SK-N-SH (cell line): Measurements from ENCODE around the gene CPM. TPM values are rescaled to one million over a fixed set of nuclear protein-coding genes. Genes with fewer than 3 reads are reported as not detected.

ENCODE experiments used
- CTCF ChIA-PET: fragments of 300-600, 350-600 bp; formaldehyde crosslinking; extraction: SDS; loops from one replicate; lab custom pipeline; 2021; lab: Yijun Ruan, JAX
- POLR2A ChIA-PET: fragments of 350-600 bp; sonication (Branson Sonifier 250); formaldehyde crosslinking; extraction: SDS; loops from one replicate; lab custom pipeline; 2020; ENCODE audit warnings: antibody characterized with exemption, inconsistent platforms; lab: Yijun Ruan, JAX
- DNase-seq: peaks from one replicate; pipeline ENCODE4 v3.0.0; 2012
- H2AFZ ChIP-seq: fragments of 200-600 bp; sonication (generic); 2 replicates; pipeline ENCODE4 v1.8.1; 2016; ENCODE audit warnings: antibody characterized with exemption, mild to moderate bottlenecking, low read depth
- H3F3A ChIP-seq: fragments of 200-600 bp; sonication (generic); replicated peaks from 2 replicates; pipeline ENCODE3; 2016; ENCODE audit warnings: antibody characterized with exemption, mild to moderate bottlenecking; ENCODE audit not compliant: insufficient read depth
- H3K27ac ChIP-seq, 2 experiments: fragments of 200-500 bp in 1 of 2; fragments of 200-600 bp in 1 of 2; sonication (Bioruptor generic) in 1 of 2; sonication (generic), shearing (Covaris generic) in 1 of 2; 2 replicates each; pipeline versions ENCODE4 v1.5.1 to v1.6.1; 2014 to 2016; ENCODE audit warnings: low read depth in 2 of 2, inconsistent platforms in 1 of 2, low read length in 1 of 2, mild to moderate bottlenecking in 1 of 2, mixed read lengths in 1 of 2
- H3K27me3 ChIP-seq: fragments of 200-600 bp; sonication (generic), shearing (Covaris generic); 2 replicates; pipeline ENCODE4 v1.6.1; 2016; ENCODE audit warnings: mixed run types; ENCODE audit not compliant: insufficient read depth
- H3K36me3 ChIP-seq, 2 experiments: fragments of 200-500 bp in 1 of 2; fragments of 200-600 bp in 1 of 2; sonication (Bioruptor generic) in 1 of 2; sonication (generic) in 1 of 2; replicated peaks in 1 of 2; 2 replicates each; pipeline versions ENCODE3 to v1.5.1; 2014 to 2016; ENCODE audit warnings: low read length in 1 of 2, mild to moderate bottlenecking in 1 of 2; ENCODE audit not compliant: insufficient read depth in 2 of 2, control insufficient read depth in 1 of 2
- H3K4me1 ChIP-seq, 2 experiments: fragments of 200-500 bp in 1 of 2; fragments of 200-600 bp in 1 of 2; sonication (Bioruptor generic) in 1 of 2; sonication (generic), shearing (Covaris generic) in 1 of 2; 2 replicates each; pipeline versions ENCODE4 v1.5.1 to v1.6.1; 2014 to 2016; ENCODE audit warnings: low read depth in 1 of 2, low read length in 1 of 2, mixed run types in 1 of 2; ENCODE audit not compliant: insufficient read depth in 2 of 2, control insufficient read depth in 1 of 2
- H3K4me2 ChIP-seq: fragments of 200-600 bp; sonication (generic), shearing (Covaris generic); 2 replicates; pipeline ENCODE4 v1.6.1; 2017; ENCODE audit warnings: mixed run types
- H3K4me3 ChIP-seq, 2 experiments: fragments of 200-500 bp in 1 of 2; fragments of 200-600 bp in 1 of 2; sonication (Bioruptor generic) in 1 of 2; sonication (generic), shearing (Covaris generic) in 1 of 2; 2 replicates each; pipeline versions ENCODE4 v1.5.1 to v1.8.1; 2014 to 2016; ENCODE audit warnings: low read depth in 2 of 2, inconsistent platforms in 1 of 2, low read length in 1 of 2, mild to moderate bottlenecking in 1 of 2, mixed read lengths in 1 of 2, moderate library complexity in 1 of 2
- H3K79me2 ChIP-seq: fragments of 200-600 bp; sonication (generic); 2 replicates; pipeline ENCODE4 v1.8.1; 2017; ENCODE audit warnings: mild to moderate bottlenecking; ENCODE audit not compliant: insufficient read depth
- H3K9ac ChIP-seq: fragments of 200-600 bp; sonication (generic); 2 replicates; pipeline ENCODE4 v1.6.1; 2017; ENCODE audit warnings: mixed run types
- H3K9me2 ChIP-seq: fragments of 200-600 bp; sonication (generic); 2 replicates; pipeline ENCODE4 v1.6.1; 2017; ENCODE audit warnings: mixed run types
- H3K9me3 ChIP-seq: fragments of 200-600 bp; sonication (generic); 2 replicates; pipeline ENCODE4 v1.6.1; 2017; ENCODE audit warnings: mixed run types, mild to moderate bottlenecking, moderate library complexity
- H4K20me1 ChIP-seq: fragments of 200-600 bp; sonication (generic); 2 replicates; pipeline ENCODE4 v1.6.1; 2017; ENCODE audit warnings: mild to moderate bottlenecking, mixed run types; ENCODE audit not compliant: insufficient read depth
- CHD2 ChIP-seq: fragments of 150-350 bp; IDR thresholded peaks from 2 replicates; pipeline ENCODE4 v1.6.1; 2018; ENCODE audit warnings: low read length; ENCODE audit not compliant: partially characterized antibody
- CTCF ChIP-seq: fragments of 200-600 bp; sonication (generic); IDR thresholded peaks from 2 replicates; pipeline ENCODE4 v1.6.1; 2017; ENCODE audit warnings: antibody characterized with exemption, mild to moderate bottlenecking, moderate library complexity
- EP300 ChIP-seq, 2 experiments: IDR thresholded peaks; 2 replicates each; pipeline versions ENCODE4 v1.4.0 to v1.6.1; 2012; ENCODE audit warnings: borderline replicate concordance in 1 of 2, low read depth in 1 of 2, low read length in 1 of 2
- FOXJ3 ChIP-seq: sonication (generic); formaldehyde crosslinking; IDR thresholded peaks from 2 replicates; pipeline ENCODE4 v1.5.1; 2020; ENCODE audit warnings: mild to moderate bottlenecking, missing genetic modification reagents
- JUND ChIP-seq: IDR thresholded peaks from 2 replicates; pipeline ENCODE4 v1.4.0; 2012
- MEF2A ChIP-seq: IDR thresholded peaks from 2 replicates; pipeline ENCODE4 v1.4.0; 2012; ENCODE audit warnings: low read depth, borderline replicate concordance
- MXI1 ChIP-seq: IDR thresholded peaks from 2 replicates; pipeline ENCODE4 v1.6.1; 2012; ENCODE audit warnings: mild to moderate bottlenecking, low read depth, low read length, improper control_type of control experiment
- POLR2AphosphoS5 ChIP-seq: IDR thresholded peaks from 2 replicates; pipeline ENCODE4 v1.6.1; 2012; ENCODE audit warnings: low read depth, low read length
- RCOR1 ChIP-seq: fragments of 150-350 bp; IDR thresholded peaks from 2 replicates; pipeline ENCODE4 v1.6.1; 2017; ENCODE audit warnings: antibody characterized with exemption, low read length
- TEAD4 ChIP-seq: IDR thresholded peaks from 2 replicates; pipeline ENCODE4 v1.4.0; 2012; ENCODE audit warnings: mild to moderate bottlenecking, borderline replicate concordance; ENCODE audit not compliant: insufficient read depth
- WGBS: methylation state at CpG from one replicate; pipeline ENCODE4 v1.1.6; 2017; ENCODE audit warnings: low lambda C conversion rate; 5-methylcytosine and 5-hydroxymethylcytosine counted together
- polyA plus RNA-seq, 3 experiments: library from polyadenylated mRNA; depleted of rRNA; stranded (reverse); fragments of >200 nt; gene quantifications; 2 replicates each; pipeline ENCODE4 v1.2.3, GENCODE V29; 2012
- TF ChIP-seq, protein P1 (sequence below): IDR thresholded peaks from 2 replicates; pipeline ENCODE4 v1.4.0; 2012; ENCODE audit warnings: low read depth
- TF ChIP-seq, protein P2 (sequence below): fragments of 150-350 bp; IDR thresholded peaks from 2 replicates; pipeline ENCODE4 v1.6.1; 2017; ENCODE audit warnings: antibody characterized with exemption, low read length, low read depth, borderline replicate concordance

The CPM gene
- polyA plus RNA-seq, 1 of the 3 experiments (the other 2 are of a cell fraction): 10.8 TPM

DNA sequence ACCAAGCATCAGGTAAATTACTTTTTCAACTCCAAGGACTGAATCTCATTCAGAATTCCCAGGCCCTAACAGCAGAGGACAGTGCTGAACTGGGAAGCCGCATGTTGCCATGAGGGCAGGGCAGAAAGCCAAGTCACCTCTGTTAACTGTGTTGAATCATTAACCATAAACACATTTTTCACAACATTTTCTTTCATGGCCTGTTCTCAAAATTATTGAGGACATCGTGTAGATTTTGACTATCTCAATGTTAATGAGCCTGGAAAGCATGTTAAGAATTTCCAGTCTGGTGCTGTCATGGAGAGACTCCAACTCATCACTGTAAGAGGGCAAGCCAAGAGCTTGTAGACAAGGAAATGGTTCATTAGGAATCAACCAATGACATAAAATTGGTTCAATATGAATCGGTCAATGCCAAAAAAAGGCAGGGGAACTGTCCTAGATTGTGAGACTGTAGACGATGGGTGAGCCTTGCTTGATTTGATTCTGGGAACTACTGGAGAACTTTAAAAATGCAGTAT is 33.7 kb downstream of the CPM start (continued):
- peak in 1 of 2 experiments; percentile 11; a peak in 1 of 4 replicates for TF ChIP-seq EP300 (IDR thresholded peaks at IDR 0.05; ENCODE audit: borderline replicate concordance in 1 of 2, low read depth in 1 of 2, low read length in 1 of 2)
- peak; percentile 21; the same call in 1 of the 2 replicates for TF ChIP-seq JUND
- no peak for TF ChIP-seq MEF2A

DNA sequence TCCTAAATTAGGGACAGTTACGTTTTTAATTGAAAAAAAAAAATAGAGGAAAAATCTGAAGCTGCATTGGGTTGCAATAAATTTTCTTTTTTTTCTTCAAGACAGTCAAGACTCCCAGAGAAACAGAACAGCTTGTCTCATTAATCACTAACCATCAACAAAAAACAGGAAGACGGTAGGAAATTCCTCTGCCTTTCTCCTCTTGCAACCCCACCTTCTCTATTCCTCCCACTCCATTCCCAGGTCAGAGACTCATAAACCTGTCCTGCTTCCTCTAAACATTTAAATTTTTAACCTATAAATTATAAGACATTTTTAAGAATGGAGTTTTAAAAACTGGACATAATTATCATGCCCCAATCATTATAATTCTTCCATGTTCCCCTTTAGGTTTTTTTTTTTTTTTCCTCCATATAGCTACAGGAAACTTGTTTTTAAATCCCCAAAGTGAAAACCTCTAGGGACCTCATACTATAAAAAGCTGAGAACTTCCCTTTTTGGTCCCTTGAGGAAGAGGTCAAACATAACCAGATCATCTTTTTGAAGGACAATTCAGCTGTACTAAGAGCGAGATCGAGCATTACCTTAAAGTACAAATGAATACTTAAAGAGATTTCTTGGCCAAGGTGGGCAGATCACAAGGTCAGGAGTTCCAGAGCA is 36.0 kb downstream of the CPM start:
- CTCF ChIA-PET: no interaction called here
- Histone ChIP-seq H2AFZ (no peak overlapping the region; the same call in 1 of the 2 replicates), H3K9me2 (no peaks in the 10 kb centered on the region), H3K36me3 (no peaks in the 10 kb centered on the region), H3K9me3 (no peaks in the 10 kb centered on the region), H3K79me2 (no peaks in the 10 kb centered on the region), H4K20me1 (no peaks in the 10 kb centered on the region), H3K9ac (no peak overlapping the region), H3K4me2 (no peak overlapping the region), H3K4me3 (no peak overlapping the region), H3F3A (peaks cover 9% of the 10 kb centered on the region), H3K27me3 (no peaks in the 10 kb centered on the region), H3K4me1 (no peaks in the 10 kb centered on the region; a peak in 1 of 4 replicates), H3K27ac (no peak overlapping the region)
- 29% methylated on average over 4 of the region's 4 CpGs for WGBS
- POLR2A ChIA-PET: no interaction called here
- TF ChIP-seq MXI1: no peak
- TF ChIP-seq EP300 (IDR thresholded peaks at IDR 0.05; ENCODE audit: borderline replicate concordance in 1 of 2, low read depth in 1 of 2, low read length in 1 of 2): no peak
- no peak for TF ChIP-seq POLR2AphosphoS5
- TF ChIP-seq, protein P1, sequence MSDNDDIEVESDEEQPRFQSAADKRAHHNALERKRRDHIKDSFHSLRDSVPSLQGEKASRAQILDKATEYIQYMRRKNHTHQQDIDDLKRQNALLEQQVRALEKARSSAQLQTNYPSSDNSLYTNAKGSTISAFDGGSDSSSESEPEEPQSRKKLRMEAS: no peak
- TF ChIP-seq CHD2: no peak
- TF ChIP-seq CTCF: no peak
- no peak for TF ChIP-seq RCOR1
- DNase-seq: no peak

GRCh38 chr12:68894276-68894855 is 38.6 kb downstream of the CPM start:
- Histone ChIP-seq H3K27ac (no peak overlapping the region), H3F3A (peaks cover 9% of the 10 kb centered on the region), H3K27me3 (no peaks in the 10 kb centered on the region), H2AFZ (no peak overlapping the region), H3K9me3 (no peaks in the 10 kb centered on the region), H3K9ac (no peak overlapping the region), H3K4me1 (no peaks in the 10 kb centered on the region; a peak in 1 of 4 replicates), H3K4me3 (no peak overlapping the region), H3K9me2 (no peaks in the 10 kb centered on the region)
- POLR2A ChIA-PET: no interaction called here
- 50% methylated on average over 7 of the region's 7 CpGs for WGBS
- no peak for DNase-seq
- no peak for TF ChIP-seq TEAD4
- no peak for TF ChIP-seq FOXJ3 (CRISPR knock-in tag)
- TF ChIP-seq, protein P2, sequence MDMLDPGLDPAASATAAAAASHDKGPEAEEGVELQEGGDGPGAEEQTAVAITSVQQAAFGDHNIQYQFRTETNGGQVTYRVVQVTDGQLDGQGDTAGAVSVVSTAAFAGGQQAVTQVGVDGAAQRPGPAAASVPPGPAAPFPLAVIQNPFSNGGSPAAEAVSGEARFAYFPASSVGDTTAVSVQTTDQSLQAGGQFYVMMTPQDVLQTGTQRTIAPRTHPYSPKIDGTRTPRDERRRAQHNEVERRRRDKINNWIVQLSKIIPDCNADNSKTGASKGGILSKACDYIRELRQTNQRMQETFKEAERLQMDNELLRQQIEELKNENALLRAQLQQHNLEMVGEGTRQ: no peak
- TF ChIP-seq, all 33 proteins: peak for 0
- Histone ChIP-seq H3K36me3 (no peaks in the 10 kb centered on the region), H3K79me2 (no peaks in the 10 kb centered on the region), H3K4me2 (no peak overlapping the region), H4K20me1 (no peaks in the 10 kb centered on the region)
- CTCF ChIA-PET: no interaction called here
